Adrenal gland (tissue), 12 donors: ENCODE results near the gene ATG16L1. TPM values are rescaled to one million over a fixed set of nuclear protein-coding genes. Genes with fewer than 3 reads are reported as not detected.

Experiments
- DNase-seq, 7 donors: peaks; one replicate each; pipeline ENCODE4 v3.0.0-alpha.2; 2019 to 2020
- H3K27ac ChIP-seq, 5 donors: fragments of 200-600 bp; sonication (generic) in 4 of 5; 1 replicate in 3 of 5; 2 replicates in 2 of 5; pipeline versions ENCODE4 v1.5.1 to v1.8.0; 2016 to 2020; ENCODE audit warnings: mild to moderate bottlenecking in 1 of 5
- H3K27me3 ChIP-seq: fragments of 200-600 bp; 2 replicates; pipeline ENCODE4 v1.8.0; 2021
- H3K36me3 ChIP-seq, 2 donors: fragments of 200-600 bp; replicated peaks in 1 of 2; 1 replicate in 1 of 2; 2 replicates in 1 of 2; pipeline versions ENCODE4 v1.5.1 to v1.8.0; 2018 to 2022
- H3K4me1 ChIP-seq, 2 donors: fragments of 200-600 bp; replicated peaks in 1 of 2; 1 replicate in 1 of 2; 2 replicates in 1 of 2; pipeline versions ENCODE4 v1.5.1 to v1.8.0; 2018 to 2021
- H3K4me3 ChIP-seq, 4 donors: fragments of 200-600 bp; sonication (generic) in 3 of 4; one replicate each; pipeline ENCODE4 v1.5.1; 2016 to 2018
- H3K9me3 ChIP-seq, 3 donors: fragments of 200-600 bp; sonication (generic) in 1 of 3; replicated peaks in 1 of 3; 1 replicate in 2 of 3; 2 replicates in 1 of 3; pipeline versions ENCODE4 v1.5.1 to v1.8.0; 2016 to 2021
- CTCF ChIP-seq, 6 experiments: fragments of 450-650 bp in 4 of 6; fragments of 200-600 bp in 2 of 6; sonication (generic) in 1 of 6; IDR thresholded peaks; 1 replicate in 5 of 6; 2 replicates in 1 of 6; pipeline versions ENCODE4 v1.5.1 to v1.8.0; 2016 to 2021; ENCODE audit warnings: antibody characterized with exemption in 6 of 6, mild to moderate bottlenecking in 2 of 6, moderate library complexity in 1 of 6
- POLR2A ChIP-seq, 2 donors: fragments of 450-650 bp; IDR thresholded peaks; one replicate each; pipeline ENCODE4 v1.6.1; 2017; ENCODE audit warnings: antibody characterized with exemption in 2 of 2, mild to moderate bottlenecking in 2 of 2, moderate library complexity in 1 of 2
- WGBS, 4 donors: extraction: QIAGEN DNeasy Blood & Tissue Kit in 2 of 4; methylation state at CpG; one replicate each; pipeline versions ENCODE4 v1.1.5 to v1.1.7; 2013 to 2017; 5-methylcytosine and 5-hydroxymethylcytosine counted together
- intact Hi-C, 2 donors: fragments of 100-400 bp; cut with DNase I; formaldehyde crosslinking; loops; one replicate each; pipeline versions ENCODE4 v1.14.1 to v1.15.0; 2022 to 2023
- polyA plus RNA-seq, 3 donors: library from polyadenylated mRNA; stranded (reverse); fragments of 200-250 nt in 2 of 3; fragments of 350-450 nt in 1 of 3; fragmentation: Illumina TruSeq in 1 of 3; extraction: RNeasy Lipid Tissue Mini Kit (QIAGEN cat#74804) in 1 of 3; gene quantifications; one replicate each; pipeline ENCODE4 v1.2.3, GENCODE V29; 2013 to 2014
- total RNA-seq, 9 donors: library from RNA; depleted of rRNA in 4 of 9; stranded (reverse); fragments of >200 nt in 4 of 9; fragments of 120-200 nt in 1 of 9; fragmentation: NEBNext Ultra II Directional in 1 of 9; extraction: Animal tissue kit (Norgen Biotek cat#: 25700) in 1 of 9; gene quantifications; one replicate each; pipeline versions ENCODE4 v1.1.0 to v1.2.4, GENCODE V29; 2013 to 2023
- donor health status: healthy with polysubstance abuse.
- donor health status: Bipolar disorder and iron deficiency.
- donor health status: DM: yes; HTN: yes; CAD: no.
- donor health status: DM: no; HTN: no; CAD: no.
- donor health status: DM: no; HTN: no; CAD: no.
- donor health status: DM: yes; HTN: yes; CAD: no.

The ATG16L1 gene
- total and polyA plus RNA-seq, 12 donors, result 10.0 to 37.7 (median 22.1) TPM

GRCh38 chr2:233261819-233262555, 10.5 kb downstream of the ATG16L1 start:
- H3K27ac ChIP-seq, result no peak overlapping the region
- H3K4me1 ChIP-seq, result no peaks in the 10 kb centered on the region
- H3K9me3 ChIP-seq, result no peaks in the 10 kb centered on the region
- TF ChIP-seq POLR2A (IDR thresholded peaks at IDR 0.05), result no peak
- TF ChIP-seq CTCF (IDR thresholded peaks at IDR 0.05), result no peak
- no peak for DNase-seq
- H3K4me3 ChIP-seq, result no peak overlapping the region
- no peaks in the 10 kb centered on the region for H3K27me3 ChIP-seq
- WGBS, 4 donors, result 91 to 92% (median 92%) methylated on average over 9 of the region's 9 CpGs
- intact Hi-C loops, result no loop called here
- H3K36me3 ChIP-seq, result peaks cover 0 to 99% of the 10 kb centered on the region in 2 donors

- Histone ChIP-seq H3K4me3 (no peak overlapping the region), H3K4me1 (no peaks in the 10 kb centered on the region), H3K36me3 (peaks cover 0 to 96% of the 10 kb centered on the region in 2 donors), H3K9me3 (no peaks in the 10 kb centered on the region), H3K27me3 (no peaks in the 10 kb centered on the region), H3K27ac (no peak overlapping the region)
- intact Hi-C loops, result no loop called here
- 80 to 95% (median 94%) methylated on average over 5 of the region's 5 CpGs for WGBS, 4 donors
- TF ChIP-seq CTCF (IDR thresholded peaks at IDR 0.05) (no peak), POLR2A (IDR thresholded peaks at IDR 0.05) (no peak)
- no peak for DNase-seq
Observed at GRCh38 chr2:233262562-233262961, 11.1 kb downstream of the ATG16L1 start.

GRCh38 chr2:233263045-233263570, 11.6 kb downstream of the ATG16L1 start:
- TF ChIP-seq POLR2A (IDR thresholded peaks at IDR 0.05), result no peak
- no peak for TF ChIP-seq CTCF (IDR thresholded peaks at IDR 0.05)
- no peak for DNase-seq
- H3K36me3 ChIP-seq, result peaks cover 0 to 95% of the 10 kb centered on the region in 2 donors
- no peaks in the 10 kb centered on the region for H3K27me3 ChIP-seq
- H3K9me3 ChIP-seq, result no peaks in the 10 kb centered on the region
- no peak overlapping the region for H3K27ac ChIP-seq
- 85 to 96% (median 91%) methylated on average over 6 of the region's 6 CpGs for WGBS, 4 donors
- intact Hi-C loops, result no loop called here
- no peaks in the 10 kb centered on the region for H3K4me1 ChIP-seq
- no peak overlapping the region for H3K4me3 ChIP-seq

GRCh38 chr2:233264667-233265066, 13.2 kb downstream of the ATG16L1 start:
- H3K27ac ChIP-seq, result no peak overlapping the region
- intact Hi-C loops, result no loop called here
- TF ChIP-seq POLR2A (IDR thresholded peaks at IDR 0.05) (no peak), CTCF (IDR thresholded peaks at IDR 0.05) (no peak)

More at GRCh38 chr2:233264667-233265066, 13.2 kb downstream of the ATG16L1 start:
- no peaks in the 10 kb centered on the region for H3K9me3 ChIP-seq
- WGBS, 4 donors, result 76 to 95% (median 84%) methylated on average over 8 of the region's 8 CpGs
- DNase-seq, result no peak
- H3K4me3 ChIP-seq, result no peak overlapping the region
- no peaks in the 10 kb centered on the region for H3K4me1 ChIP-seq
- H3K27me3 ChIP-seq, result no peaks in the 10 kb centered on the region
- H3K36me3 ChIP-seq, result peaks cover 0 to 79% of the 10 kb centered on the region in 2 donors
